Ishikawa (cell line): ENCODE measurements around the gene PBX3.

ENCODE experiments used
- CEBPB ChIP-seq: IDR thresholded peaks from 2 replicates; pipeline ENCODE4 v1.6.1; 2012
- CREB1 ChIP-seq: IDR thresholded peaks from 2 replicates; pipeline ENCODE4 v1.6.1; 2012; ENCODE audit warnings: low read depth
- EGR1 ChIP-seq: IDR thresholded peaks from 2 replicates; pipeline ENCODE4 v1.6.1; 2012
- EP300 ChIP-seq: IDR thresholded peaks from 2 replicates; pipeline ENCODE4 v1.6.1; 2012; ENCODE audit warnings: borderline replicate concordance
- FOXM1 ChIP-seq: IDR thresholded peaks from 2 replicates; pipeline ENCODE4 v1.6.1; 2012; ENCODE audit warnings: low read depth, borderline replicate concordance
- MAX ChIP-seq: IDR thresholded peaks from 2 replicates; pipeline ENCODE4 v1.6.1; 2012
- NFIC ChIP-seq: IDR thresholded peaks from 2 replicates; pipeline ENCODE4 v1.6.1; 2012
- RAD21 ChIP-seq: IDR thresholded peaks from 2 replicates; pipeline ENCODE4 v1.6.1; 2012; ENCODE audit warnings: low read depth
- REST ChIP-seq: IDR thresholded peaks from 2 replicates; pipeline ENCODE4 v1.6.1; 2012; ENCODE audit warnings: low read depth, mild to moderate bottlenecking
- TAF1 ChIP-seq: IDR thresholded peaks from 2 replicates; pipeline ENCODE4 v1.6.1; 2012; ENCODE audit warnings: low read depth, mild to moderate bottlenecking
- TCF12 ChIP-seq: IDR thresholded peaks from 2 replicates; pipeline ENCODE4 v1.6.1; 2012; ENCODE audit warnings: low read depth
- TEAD4 ChIP-seq: IDR thresholded peaks from 2 replicates; pipeline ENCODE4 v1.6.1; 2012
- YY1 ChIP-seq: IDR thresholded peaks from 2 replicates; pipeline ENCODE4 v1.6.1; 2012; ENCODE audit warnings: low read depth
- ZBTB7A ChIP-seq: IDR thresholded peaks from 2 replicates; pipeline ENCODE4 v1.6.1; 2012; ENCODE audit warnings: low read depth
- TF ChIP-seq, protein P1 (sequence below): IDR thresholded peaks from 2 replicates; pipeline ENCODE4 v1.6.1; 2012

PBX3 gene

DNA sequence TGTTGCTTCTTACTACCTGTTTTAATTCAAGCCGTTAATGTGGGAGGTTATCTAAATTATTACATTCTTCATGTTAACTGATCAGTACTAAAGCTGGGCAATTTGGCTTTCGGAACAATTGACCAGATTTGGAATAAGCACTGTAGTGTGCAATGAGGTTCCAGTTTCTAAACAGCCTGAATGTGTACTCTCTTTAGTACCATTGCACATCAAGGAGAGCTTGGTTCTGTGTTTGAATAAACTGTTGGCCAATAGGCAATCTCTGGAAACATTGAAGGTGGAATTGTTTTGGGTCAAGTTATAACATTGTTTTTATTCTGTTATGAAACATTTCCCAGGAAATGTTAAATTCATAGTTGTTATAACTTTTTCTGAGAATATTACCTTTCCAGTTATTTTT, 105.2 kb downstream of the PBX3 start:
- TF ChIP-seq CEBPB: no peak
- TF ChIP-seq ZBTB7A: no peak
- TF ChIP-seq EP300: no peak

- TF ChIP-seq CEBPB (no peak), EP300 (no peak), CREB1 (no peak), TAF1 (no peak), YY1 (no peak), TCF12 (no peak)
Observed at GRCh38 chr9:125854553-125855275, 107.5 kb downstream of the PBX3 start.

GRCh38 chr9:125856331-125856730, 109.2 kb downstream of the PBX3 start:
- TF ChIP-seq ZBTB7A (no peak), TCF12 (no peak), TAF1 (no peak), EGR1 (no peak), FOXM1 (no peak), CREB1 (no peak), RAD21 (no peak), TEAD4 (no peak), REST (no peak), MAX (no peak), EP300 (no peak), YY1 (no peak), CEBPB (no peak), NFIC (no peak)
- TF ChIP-seq, protein P1, sequence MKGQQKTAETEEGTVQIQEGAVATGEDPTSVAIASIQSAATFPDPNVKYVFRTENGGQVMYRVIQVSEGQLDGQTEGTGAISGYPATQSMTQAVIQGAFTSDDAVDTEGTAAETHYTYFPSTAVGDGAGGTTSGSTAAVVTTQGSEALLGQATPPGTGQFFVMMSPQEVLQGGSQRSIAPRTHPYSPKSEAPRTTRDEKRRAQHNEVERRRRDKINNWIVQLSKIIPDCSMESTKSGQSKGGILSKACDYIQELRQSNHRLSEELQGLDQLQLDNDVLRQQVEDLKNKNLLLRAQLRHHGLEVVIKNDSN: no peak

DNA sequence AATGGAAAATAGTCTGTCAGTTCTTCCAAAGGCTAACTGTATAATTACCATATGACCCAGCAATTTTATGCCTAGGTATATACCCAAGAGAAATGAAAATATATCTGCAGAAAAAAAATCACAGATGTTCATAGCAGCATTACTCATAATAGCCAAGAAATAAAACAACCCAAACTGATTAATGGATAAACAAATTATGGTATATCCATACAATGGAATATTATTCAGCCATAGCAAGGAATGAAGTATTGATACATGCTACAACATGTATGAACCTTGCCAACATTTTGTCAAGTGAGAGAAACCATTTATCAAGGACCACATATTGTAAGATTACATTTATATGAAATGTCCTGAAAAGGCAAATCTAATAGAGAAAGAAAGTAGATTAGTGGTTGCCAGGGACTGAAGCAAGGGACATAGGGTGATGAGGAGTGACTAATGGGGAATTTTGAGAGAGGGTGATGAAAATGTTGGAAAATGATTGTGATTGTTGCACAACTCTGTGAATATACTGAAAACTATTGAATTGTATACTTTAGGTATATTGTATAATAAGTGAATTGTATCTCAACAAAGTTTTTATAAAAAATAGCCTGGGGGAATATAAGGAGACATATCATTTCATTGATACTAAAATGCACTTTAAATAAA, 114.4 kb downstream of the PBX3 start:
- TF ChIP-seq ZBTB7A (no peak), TAF1 (no peak), CREB1 (no peak), CEBPB (no peak), REST (no peak)

- TF ChIP-seq, protein P1: no peak
- TF ChIP-seq EGR1 (no peak), MAX (no peak), CEBPB (no peak), EP300 (no peak), RAD21 (no peak), CREB1 (no peak), TEAD4 (no peak), YY1 (no peak), TCF12 (no peak), REST (no peak), FOXM1 (no peak), ZBTB7A (no peak), TAF1 (no peak), NFIC (no peak)
Observed at GRCh38 chr9:125863923-125864322, 116.8 kb downstream of the PBX3 start.
